Keratinocyte (primary cell): ENCODE data around the gene PAPOLA. TPM values are rescaled to one million over a fixed set of nuclear protein-coding genes. Genes with fewer than 3 reads are reported as not detected.

Experiments
- DNase-seq: peaks from one replicate; pipeline ENCODE4 v3.0.0-alpha.2; 2011; ENCODE audit warnings: low read depth, missing footprints, low spot score
- FAIRE-seq: peaks from 2 replicates; lab custom pipeline; 2011; peaks lifted over from hg19 to GRCh38; lab: Jason Lieb, UNC
- H2AFZ ChIP-seq: 2 replicates; pipeline ENCODE4 v1.6.0; 2012; ENCODE audit warnings: low read length, control low read depth, inconsistent platforms; ENCODE audit not compliant: control insufficient read depth
- H3K27ac ChIP-seq: 2 replicates; pipeline ENCODE4 v1.5.1; 2011; ENCODE audit warnings: low read length; ENCODE audit not compliant: control insufficient read depth, insufficient read depth
- H3K27me3 ChIP-seq: 3 replicates; pipeline ENCODE4 v1.6.0; 2011; ENCODE audit warnings: low read length; ENCODE audit not compliant: control insufficient read depth, insufficient read depth; ENCODE audit errors: extremely low read depth
- H3K36me3 ChIP-seq, 2 experiments: 2 replicates in 1 of 2; 3 replicates in 1 of 2; pipeline ENCODE4 v1.5.1; 2011; ENCODE audit warnings: low read length in 2 of 2, mild to moderate bottlenecking in 1 of 2; ENCODE audit not compliant: control insufficient read depth in 2 of 2, insufficient read depth in 2 of 2; ENCODE audit errors: extremely low read depth in 1 of 2
- H3K4me1 ChIP-seq: 3 replicates; pipeline ENCODE4 v1.5.1; 2011; ENCODE audit warnings: low read length; ENCODE audit not compliant: control insufficient read depth, insufficient read depth; ENCODE audit errors: extremely low read depth
- H3K4me2 ChIP-seq: 3 replicates; pipeline ENCODE4 v1.6.0; 2011; ENCODE audit warnings: low read depth, low read length; ENCODE audit not compliant: control insufficient read depth, insufficient read depth; ENCODE audit errors: extremely low read depth
- H3K4me3 ChIP-seq, 3 experiments: fragments of 200-600 bp in 1 of 3; sonication (generic) in 1 of 3; 2 replicates in 2 of 3; 3 replicates in 1 of 3; pipeline ENCODE4 v1.5.1; 2011 to 2016; ENCODE audit warnings: low read length in 3 of 3, mild to moderate bottlenecking in 3 of 3, control low read depth in 2 of 3, inconsistent platforms in 1 of 3, low read depth in 1 of 3, mixed read lengths in 1 of 3, mixed run types in 1 of 3, moderate library complexity in 1 of 3; ENCODE audit not compliant: control insufficient read depth in 2 of 3, insufficient read depth in 2 of 3; ENCODE audit errors: extremely low read depth in 1 of 3
- H3K79me2 ChIP-seq: 2 replicates; pipeline ENCODE4 v1.6.0; 2012; ENCODE audit warnings: low read length; ENCODE audit not compliant: control insufficient read depth, insufficient read depth
- H3K9ac ChIP-seq: 3 replicates; pipeline ENCODE4 v1.6.0; 2011; ENCODE audit warnings: low read length; ENCODE audit not compliant: control insufficient read depth, insufficient read depth; ENCODE audit errors: extremely low read depth
- H3K9me1 ChIP-seq: 3 replicates; pipeline ENCODE4 v1.6.0; 2011; ENCODE audit warnings: low read length; ENCODE audit not compliant: control insufficient read depth, insufficient read depth; ENCODE audit errors: extremely low read depth
- H3K9me3 ChIP-seq: 2 replicates; pipeline ENCODE4 v1.5.1; 2012; ENCODE audit warnings: low read depth, low read length; ENCODE audit not compliant: control insufficient read depth
- H4K20me1 ChIP-seq: 3 replicates; pipeline ENCODE4 v1.6.0; 2011; ENCODE audit warnings: low read length; ENCODE audit not compliant: control insufficient read depth, insufficient read depth; ENCODE audit errors: extremely low read depth
- EZH2 ChIP-seq: IDR thresholded peaks from one replicate; pipeline ENCODE4 v1.6.1; 2012; ENCODE audit warnings: inconsistent platforms, mild to moderate bottlenecking, low read length, moderate library complexity
- dilution Hi-C: fragments of 300-500 bp; cut with MboI; formaldehyde crosslinking; loops from one replicate; pipeline ENCODE4 v1.7.0; 2020; ENCODE audit warnings: low sequenced_read_pairs; ENCODE audit not compliant: extremely low pct_ligation_motif_present
- polyA plus RNA-seq, 5 experiments: library from polyadenylated mRNA; depleted of rRNA in 3 of 5; stranded (reverse) in 3 of 5; stranded (forward) in 1 of 5; unstranded in 1 of 5; fragments of >200 nt; gene quantifications; 1 replicate in 1 of 5; 2 replicates in 3 of 5; 3 replicates in 1 of 5; pipeline versions ENCODE4 v1.2.1 to v1.2.3, GENCODE V29; 2011 to 2012; ENCODE audit warnings: missing spikeins in 2 of 5, low read depth in 1 of 5, low replicate concordance in 1 of 5
- TF ChIP-seq, protein P1 (sequence below), 3 experiments: IDR thresholded peaks in 1 of 3; conservative IDR thresholded peaks in 1 of 3; optimal IDR thresholded peaks in 1 of 3; 2 replicates in 2 of 3; 3 replicates in 1 of 3; pipeline versions ENCODE3 to v1.5.1; 2011; ENCODE audit warnings: low read length in 3 of 3, mild to moderate bottlenecking in 3 of 3, moderate library complexity in 2 of 3, control low read depth in 1 of 3, inconsistent platforms in 1 of 3; ENCODE audit not compliant: insufficient read depth in 2 of 3; ENCODE audit errors: extremely low read depth in 1 of 3

Gene PAPOLA
- polyA plus RNA-seq, 1 donor (not counting 4 experiments of a cell fraction or from before 2014, with no cell fraction given): 154 TPM

GRCh38 chr14:96585672-96586013 lies 83.5 kb downstream of the PAPOLA start:
- H2AFZ ChIP-seq: no peak overlapping the region
- FAIRE-seq: no peak
- dilution Hi-C loops: no loop called here

GRCh38 chr14:96586056-96586455 lies 83.9 kb downstream of the PAPOLA start:
- Histone ChIP-seq H3K4me1 (no peaks in the 10 kb centered on the region), H3K9me3 (no peaks in the 10 kb centered on the region), H3K79me2 (no peaks in the 10 kb centered on the region), H3K9ac (no peak overlapping the region), H2AFZ (no peak overlapping the region), H3K36me3 (no peaks in the 10 kb centered on the region), H4K20me1 (no peaks in the 10 kb centered on the region), H3K9me1 (no peaks in the 10 kb centered on the region), H3K27ac (no peak overlapping the region), H3K4me2 (no peak overlapping the region), H3K4me3 (no peak overlapping the region), H3K27me3 (no peaks in the 10 kb centered on the region)
- dilution Hi-C loops: no loop called here
- FAIRE-seq (no peak), DNase-seq (no peak)
- TF ChIP-seq EZH2: no peak
- TF ChIP-seq, protein P1, sequence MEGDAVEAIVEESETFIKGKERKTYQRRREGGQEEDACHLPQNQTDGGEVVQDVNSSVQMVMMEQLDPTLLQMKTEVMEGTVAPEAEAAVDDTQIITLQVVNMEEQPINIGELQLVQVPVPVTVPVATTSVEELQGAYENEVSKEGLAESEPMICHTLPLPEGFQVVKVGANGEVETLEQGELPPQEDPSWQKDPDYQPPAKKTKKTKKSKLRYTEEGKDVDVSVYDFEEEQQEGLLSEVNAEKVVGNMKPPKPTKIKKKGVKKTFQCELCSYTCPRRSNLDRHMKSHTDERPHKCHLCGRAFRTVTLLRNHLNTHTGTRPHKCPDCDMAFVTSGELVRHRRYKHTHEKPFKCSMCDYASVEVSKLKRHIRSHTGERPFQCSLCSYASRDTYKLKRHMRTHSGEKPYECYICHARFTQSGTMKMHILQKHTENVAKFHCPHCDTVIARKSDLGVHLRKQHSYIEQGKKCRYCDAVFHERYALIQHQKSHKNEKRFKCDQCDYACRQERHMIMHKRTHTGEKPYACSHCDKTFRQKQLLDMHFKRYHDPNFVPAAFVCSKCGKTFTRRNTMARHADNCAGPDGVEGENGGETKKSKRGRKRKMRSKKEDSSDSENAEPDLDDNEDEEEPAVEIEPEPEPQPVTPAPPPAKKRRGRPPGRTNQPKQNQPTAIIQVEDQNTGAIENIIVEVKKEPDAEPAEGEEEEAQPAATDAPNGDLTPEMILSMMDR (optimal IDR thresholded peaks at IDR 0.05 in 1 of 3, IDR thresholded peaks at IDR 0.05 in 1 of 3, conservative IDR thresholded peaks at IDR 0.05 in 1 of 3; ENCODE audit: extremely low read depth in 1 of 3, insufficient read depth in 2 of 3, low read length in 3 of 3): no peak

More at GRCh38 chr14:96585672-96586013, 83.5 kb downstream of the PAPOLA start:
- Histone ChIP-seq H3K4me2 (no peak overlapping the region), H3K27ac (no peak overlapping the region), H3K4me3 (no peak overlapping the region), H4K20me1 (no peaks in the 10 kb centered on the region), H3K4me1 (no peaks in the 10 kb centered on the region), H3K27me3 (no peaks in the 10 kb centered on the region), H3K36me3 (no peaks in the 10 kb centered on the region), H3K9me3 (no peaks in the 10 kb centered on the region), H3K9ac (no peak overlapping the region), H3K79me2 (no peaks in the 10 kb centered on the region), H3K9me1 (no peaks in the 10 kb centered on the region)
- DNase-seq: no peak
- TF ChIP-seq EZH2: no peak
- TF ChIP-seq, protein P1 (optimal IDR thresholded peaks at IDR 0.05 in 1 of 3, IDR thresholded peaks at IDR 0.05 in 1 of 3, conservative IDR thresholded peaks at IDR 0.05 in 1 of 3; ENCODE audit: extremely low read depth in 1 of 3, insufficient read depth in 2 of 3, low read length in 3 of 3): no peak
